Fibroblast of the aortic adventitia (primary cell): ENCODE data around the gene CFAP161. TPM values are rescaled to one million over a fixed set of nuclear protein-coding genes. Genes with fewer than 3 reads are reported as not detected.

Experiments used
- DNase-seq: peaks from one replicate; pipeline ENCODE4 v3.0.0-alpha.2; 2010; ENCODE audit warnings: low read depth
- H3K4me3 ChIP-seq: 2 replicates; pipeline ENCODE4 v1.5.1; 2011; ENCODE audit warnings: low read depth, mild to moderate bottlenecking, control low read depth, low read length, moderate library complexity
- total RNA-seq: library from RNA; depleted of rRNA; stranded (reverse); fragments of >200 nt; gene quantifications from 2 replicates; pipeline ENCODE4 v1.2.3, GENCODE V29; 2012; ENCODE audit warnings: low replicate concordance
- TF ChIP-seq, protein P1 (sequence below): IDR thresholded peaks from 2 replicates; pipeline ENCODE4 v1.5.1; 2011; ENCODE audit warnings: mild to moderate bottlenecking, low read length, control low read depth, inconsistent platforms; ENCODE audit not compliant: insufficient read depth

Gene CFAP161
- total RNA-seq, 1 donor: not detected

- H3K4me3 ChIP-seq: no peak overlapping the region
- TF ChIP-seq, protein P1, sequence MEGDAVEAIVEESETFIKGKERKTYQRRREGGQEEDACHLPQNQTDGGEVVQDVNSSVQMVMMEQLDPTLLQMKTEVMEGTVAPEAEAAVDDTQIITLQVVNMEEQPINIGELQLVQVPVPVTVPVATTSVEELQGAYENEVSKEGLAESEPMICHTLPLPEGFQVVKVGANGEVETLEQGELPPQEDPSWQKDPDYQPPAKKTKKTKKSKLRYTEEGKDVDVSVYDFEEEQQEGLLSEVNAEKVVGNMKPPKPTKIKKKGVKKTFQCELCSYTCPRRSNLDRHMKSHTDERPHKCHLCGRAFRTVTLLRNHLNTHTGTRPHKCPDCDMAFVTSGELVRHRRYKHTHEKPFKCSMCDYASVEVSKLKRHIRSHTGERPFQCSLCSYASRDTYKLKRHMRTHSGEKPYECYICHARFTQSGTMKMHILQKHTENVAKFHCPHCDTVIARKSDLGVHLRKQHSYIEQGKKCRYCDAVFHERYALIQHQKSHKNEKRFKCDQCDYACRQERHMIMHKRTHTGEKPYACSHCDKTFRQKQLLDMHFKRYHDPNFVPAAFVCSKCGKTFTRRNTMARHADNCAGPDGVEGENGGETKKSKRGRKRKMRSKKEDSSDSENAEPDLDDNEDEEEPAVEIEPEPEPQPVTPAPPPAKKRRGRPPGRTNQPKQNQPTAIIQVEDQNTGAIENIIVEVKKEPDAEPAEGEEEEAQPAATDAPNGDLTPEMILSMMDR: no peak
- DNase-seq: no peak
Measured at GRCh38 chr15:81161160-81161673, 27.1 kb downstream of the CFAP161 start.

- DNase-seq: no peak
- TF ChIP-seq, protein P1: no peak
- H3K4me3 ChIP-seq: no peak overlapping the region
Measured at GRCh38 chr15:81161851-81162250, 27.8 kb downstream of the CFAP161 start.

GRCh38 chr15:81163961-81164800 lies 30.1 kb downstream of the CFAP161 start:
- H3K4me3 ChIP-seq: no peak overlapping the region
- TF ChIP-seq, protein P1: peak; percentile 21
- peak; percentile 85 for DNase-seq

DNA sequence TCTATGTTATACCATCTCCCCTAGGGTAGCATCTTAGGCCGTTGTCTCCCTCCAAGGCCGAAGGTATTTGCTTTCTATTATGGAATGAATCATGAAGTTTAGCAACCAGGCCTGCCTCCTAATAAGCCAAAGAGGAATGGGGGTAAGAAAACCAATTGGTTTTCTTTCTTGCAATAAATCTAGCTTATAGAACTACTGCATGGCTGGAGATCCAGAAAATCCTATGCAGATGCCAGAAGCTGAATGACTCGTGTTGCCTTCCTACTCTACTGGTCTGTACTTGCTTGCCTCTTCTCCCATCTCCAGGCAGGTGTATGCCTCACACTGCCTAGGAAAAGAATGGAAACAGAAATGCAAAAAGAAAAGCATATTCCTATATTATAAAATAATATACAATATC lies 31.5 kb downstream of the CFAP161 start:
- no peak overlapping the region for H3K4me3 ChIP-seq
- DNase-seq: no peak
- TF ChIP-seq, protein P1: no peak

GRCh38 chr15:81166636-81167305 lies 32.7 kb downstream of the CFAP161 start:
- TF ChIP-seq, protein P1: no peak
- H3K4me3 ChIP-seq: no peak overlapping the region
- DNase-seq: no peak

GRCh38 chr15:81168131-81168526 lies 34.1 kb downstream of the CFAP161 start:
- TF ChIP-seq, protein P1: no peak
- no peak overlapping the region for H3K4me3 ChIP-seq
- DNase-seq: no peak
